GM19397 (cell line): Measurements from ENCODE around the gene FBXW5.

Experiments used
- ATAC-seq: cut with Tn5 transposase; IDR thresholded peaks from one replicate; pipeline ENCODE4 v1.9.1; 2021; ENCODE audit warnings: mild to moderate bottlenecking, moderate library complexity; ENCODE audit not compliant: unreplicated experiment

FBXW5 gene

GRCh38 chr9:136913701-136914438 lies 30.7 kb downstream of the FBXW5 start:
- ATAC-seq = no peak

- no peak for ATAC-seq
These were observed 33.7 kb downstream of the FBXW5 start for GRCh38 chr9:136910901-136911245.

- no peak for ATAC-seq
These were observed 34.2 kb downstream of the FBXW5 start for GRCh38 chr9:136910197-136910900.

GRCh38 chr9:136907011-136907914 lies 37.3 kb downstream of the FBXW5 start:
- ATAC-seq = no peak

GRCh38 chr9:136906266-136906665 lies 38.3 kb downstream of the FBXW5 start:
- ATAC-seq = no peak

- no peak for ATAC-seq
These were observed 41.4 kb downstream of the FBXW5 start for GRCh38 chr9:136903041-136903554.

- ATAC-seq = no peak
These were observed 42.2 kb downstream of the FBXW5 start for GRCh38 chr9:136902259-136902821.

GRCh38 chr9:136901516-136902258 lies 42.9 kb downstream of the FBXW5 start:
- no peak for ATAC-seq

- ATAC-seq = no peak
These were observed 43.5 kb downstream of the FBXW5 start for GRCh38 chr9:136900988-136901515.

GRCh38 chr9:136900556-136900955 lies 44.0 kb downstream of the FBXW5 start:
- ATAC-seq = no peak

- peak; percentile 45 for ATAC-seq
These were observed 45.3 kb downstream of the FBXW5 start for GRCh38 chr9:136899196-136899595.

GRCh38 chr9:136898483-136899100 lies 45.9 kb downstream of the FBXW5 start:
- no peak for ATAC-seq

- ATAC-seq = no peak
These were observed 48.5 kb downstream of the FBXW5 start for GRCh38 chr9:136896027-136896426.

GRCh38 chr9:136890661-136891060 lies 53.9 kb downstream of the FBXW5 start:
- ATAC-seq = no peak
